ENCODE data around the gene GAST.

The GAST gene

GRCh38 chr17:41710472-41711090 lies 1.6 kb upstream of the GAST start:
- peak; percentile 70 for DNase-seq (ENCODE audit: low read depth, low spot score)
- TF ChIP-seq CTCF (IDR thresholded peaks at IDR 0.05; ENCODE audit: low read depth, low read length), result no peak
- H3K4me3 ChIP-seq (ENCODE audit: low read depth, low read length), result no peak overlapping the region
- in situ Hi-C loops (cut with HindIII; ENCODE audit: low sequenced_read_pairs), result no loop called here

GRCh38 chr17:41717408-41718286 lies 5.5 kb downstream of the GAST start:
- in situ Hi-C loops (cut with HindIII; ENCODE audit: low sequenced_read_pairs), result no loop called here
- TF ChIP-seq CTCF (IDR thresholded peaks at IDR 0.05; ENCODE audit: low read depth, low read length), result no peak
- H3K4me3 ChIP-seq (ENCODE audit: low read depth, low read length), result no peak overlapping the region
- no peak for DNase-seq (ENCODE audit: low read depth, low spot score)

GRCh38 chr17:41718287-41718645 lies 6.1 kb downstream of the GAST start:
- DNase-seq (ENCODE audit: low read depth, low spot score), result no peak
- in situ Hi-C loops (cut with HindIII; ENCODE audit: low sequenced_read_pairs), result no loop called here
- no peak for TF ChIP-seq CTCF (IDR thresholded peaks at IDR 0.05; ENCODE audit: low read depth, low read length)
- no peak overlapping the region for H3K4me3 ChIP-seq (ENCODE audit: low read depth, low read length)

- in situ Hi-C loops (cut with HindIII; ENCODE audit: low sequenced_read_pairs), result loop anchor here (10.0 kb wide), 1 partner anchor 83 kb away; no protein-coding TSS in a partner anchor
- no peak for DNase-seq (ENCODE audit: low read depth, low spot score)
- TF ChIP-seq CTCF (IDR thresholded peaks at IDR 0.05; ENCODE audit: low read depth, low read length), result no peak
- H3K4me3 ChIP-seq (ENCODE audit: low read depth, low read length), result no peak overlapping the region
Measured at GRCh38 chr17:41722231-41722630, 10.1 kb downstream of the GAST start.

- in situ Hi-C loops (cut with HindIII; ENCODE audit: low sequenced_read_pairs), result loop anchor here (10.0 kb wide), 1 partner anchor 81 kb away; no protein-coding TSS in a partner anchor
- DNase-seq (ENCODE audit: low read depth, low spot score), result no peak
- no peak for TF ChIP-seq CTCF (IDR thresholded peaks at IDR 0.05; ENCODE audit: low read depth, low read length)
- H3K4me3 ChIP-seq (ENCODE audit: low read depth, low read length), result no peak overlapping the region
Measured at GRCh38 chr17:41723801-41724475, 11.8 kb downstream of the GAST start.

GRCh38 chr17:41724476-41725050 lies 12.4 kb downstream of the GAST start:
- no peak overlapping the region for H3K4me3 ChIP-seq (ENCODE audit: low read depth, low read length)
- in situ Hi-C loops (cut with HindIII; ENCODE audit: low sequenced_read_pairs), result loop anchor here (10.0 kb wide), 1 partner anchor 80 kb away; no protein-coding TSS in a partner anchor
- TF ChIP-seq CTCF (IDR thresholded peaks at IDR 0.05; ENCODE audit: low read depth, low read length), result no peak
- no peak for DNase-seq (ENCODE audit: low read depth, low spot score)
